Measurements from ENCODE around the gene REC8. TPM values are rescaled to one million over a fixed set of nuclear protein-coding genes. Genes with fewer than 3 reads are reported as not detected.

REC8 gene
- total and polyA plus RNA-seq, 2 of the 4 experiments (the other 2 are of a cell fraction): 0.36 to 3.5 TPM

DNA sequence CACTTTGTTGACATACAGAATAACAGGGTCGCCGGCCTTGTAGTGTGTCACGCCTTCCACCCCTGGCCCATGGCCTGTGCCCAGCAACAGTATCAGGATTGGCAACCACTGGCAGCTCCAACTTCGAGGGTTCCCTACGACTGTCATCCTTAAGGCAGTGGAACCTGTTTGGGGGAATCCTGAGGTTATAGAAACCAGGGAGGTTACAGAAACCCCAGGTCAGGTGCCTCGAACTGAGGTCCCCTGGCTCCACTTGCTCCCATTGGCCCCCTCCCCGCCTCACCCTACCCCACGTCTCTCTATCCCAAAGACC, 22.9 kb downstream of the REC8 start:
- POLR2A ChIA-PET (ENCODE audit: unreplicated experiment): interaction anchor here (1.1 kb wide), 1 partner anchor 9 kb away, joined by 3 read pairs; no protein-coding TSS in a partner anchor
- dilution Hi-C loops (cut with HindIII; ENCODE audit: low sequenced_read_pairs, unreplicated experiment): no loop called here

More for the DNA sequence above, 22.9 kb downstream of the REC8 start:
- peak overlapping the region; percentile 99 for H3K27ac ChIP-seq (ENCODE audit: insufficient read depth, low read length)
- peak overlapping the region; percentile 85 for H2AK5ac ChIP-seq (ENCODE audit: low read depth, low read length)
- H2AFZ ChIP-seq (replicated peaks; ENCODE audit: low read length, poor library complexity): peak overlapping the region; percentile 95
- no peaks in the 10 kb centered on the region for H3K9me3 ChIP-seq (ENCODE audit: control insufficient read depth, insufficient read depth, low read length)
- H3K14ac ChIP-seq (replicated peaks; ENCODE audit: low read depth, low read length): peak overlapping the region; percentile 95
- peak overlapping the region; percentile 92 to 94 for H4K8ac ChIP-seq (ENCODE audit: low read depth in 2 of 2, low read length in 2 of 2)
- H2BK15ac ChIP-seq (ENCODE audit: low read depth, low read length): no peak overlapping the region
- H3K9ac ChIP-seq (ENCODE audit: low read depth, low read length): peak overlapping the region; percentile 93
- peaks cover 19% of the 10 kb centered on the region for H3K36me3 ChIP-seq (ENCODE audit: control insufficient read depth, insufficient read depth, low read length)
- intact Hi-C loops (cut with micrococcal nuclease) (loop anchor here (1.0 to 2.0 kb wide), 2 partner anchors 47 to 102 kb away; partner anchors contain the start of gene TINF2), in situ Hi-C loops (cut with MboI; ENCODE audit: low sequenced_read_pairs) (no loop called here)
- H3K4me2 ChIP-seq (ENCODE audit: low read depth, low read length): peak overlapping the region; percentile 99
- no peak overlapping the region for H2BK20ac ChIP-seq (ENCODE audit: low read depth, low read length)
- H4K91ac ChIP-seq (ENCODE audit: insufficient read depth, low read depth, low read length): peak overlapping the region; percentile 95
- CTCF ChIA-PET: no interaction called here
- H4K5ac ChIP-seq (ENCODE audit: low read depth, low read length): peak overlapping the region; percentile 89
- BruUV-seq (replicated peaks): no TSS peak
- H4K20me1 ChIP-seq (ENCODE audit: insufficient read depth, low read length): no peaks in the 10 kb centered on the region
- H2AK9ac ChIP-seq (replicated peaks; ENCODE audit: low read depth, low read length, poor library complexity): peak overlapping the region; percentile 96
- peak overlapping the region; percentile 70; the same call in 1 of the 2 replicates for H3K23ac ChIP-seq (ENCODE audit: low read depth, low read length)
- peaks cover 8% of the 10 kb centered on the region for H3K4me1 ChIP-seq (ENCODE audit: control insufficient read depth, insufficient read depth, low read length)
- H2BK120ac ChIP-seq (ENCODE audit: low read depth, low read length): peak overlapping the region; percentile 76
- TF ChIP-seq NFE2L2 (IDR thresholded peaks at IDR 0.05; ENCODE audit: low read depth, low read length): no peak
- no peak for TF ChIP-seq USF2 (IDR thresholded peaks at IDR 0.05; ENCODE audit: low read depth, low read length)
- TF ChIP-seq CHD1 (IDR thresholded peaks at IDR 0.05; ENCODE audit: low read depth, low read length): no peak
- TF ChIP-seq BHLHE40 (IDR thresholded peaks at IDR 0.05; ENCODE audit: low read depth, low read length): no peak
- TF ChIP-seq, protein P1, sequence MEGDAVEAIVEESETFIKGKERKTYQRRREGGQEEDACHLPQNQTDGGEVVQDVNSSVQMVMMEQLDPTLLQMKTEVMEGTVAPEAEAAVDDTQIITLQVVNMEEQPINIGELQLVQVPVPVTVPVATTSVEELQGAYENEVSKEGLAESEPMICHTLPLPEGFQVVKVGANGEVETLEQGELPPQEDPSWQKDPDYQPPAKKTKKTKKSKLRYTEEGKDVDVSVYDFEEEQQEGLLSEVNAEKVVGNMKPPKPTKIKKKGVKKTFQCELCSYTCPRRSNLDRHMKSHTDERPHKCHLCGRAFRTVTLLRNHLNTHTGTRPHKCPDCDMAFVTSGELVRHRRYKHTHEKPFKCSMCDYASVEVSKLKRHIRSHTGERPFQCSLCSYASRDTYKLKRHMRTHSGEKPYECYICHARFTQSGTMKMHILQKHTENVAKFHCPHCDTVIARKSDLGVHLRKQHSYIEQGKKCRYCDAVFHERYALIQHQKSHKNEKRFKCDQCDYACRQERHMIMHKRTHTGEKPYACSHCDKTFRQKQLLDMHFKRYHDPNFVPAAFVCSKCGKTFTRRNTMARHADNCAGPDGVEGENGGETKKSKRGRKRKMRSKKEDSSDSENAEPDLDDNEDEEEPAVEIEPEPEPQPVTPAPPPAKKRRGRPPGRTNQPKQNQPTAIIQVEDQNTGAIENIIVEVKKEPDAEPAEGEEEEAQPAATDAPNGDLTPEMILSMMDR (conservative IDR thresholded peaks at IDR 0.05; ENCODE audit: low read depth, low read length): no peak
- TF ChIP-seq MAZ (IDR thresholded peaks at IDR 0.05; ENCODE audit: borderline replicate concordance, low read depth, low read length): no peak
- no peak for TF ChIP-seq RFX5 (IDR thresholded peaks at IDR 0.05; ENCODE audit: low read depth, low read length)
- peak overlapping the region; percentile 97 for H3K4ac ChIP-seq (ENCODE audit: low read depth, low read length)
- H3K9me1 ChIP-seq (ENCODE audit: insufficient read depth, low read length): peaks cover 11% of the 10 kb centered on the region; the same call in 1 of the 2 replicates
- no peak for DNase-seq
- H3K79me1 ChIP-seq (ENCODE audit: low read depth in 1 of 2, low read length in 2 of 2): peaks cover 40 to 71% of the 10 kb centered on the region in 2 experiments
- peak overlapping the region; percentile 96 for H2BK5ac ChIP-seq (ENCODE audit: low read depth, low read length, poor library complexity, severe bottlenecking)
- no peak for ATAC-seq (ENCODE audit: low read depth)
- no peaks in the 10 kb centered on the region for H3K27me3 ChIP-seq (ENCODE audit: control insufficient read depth, insufficient read depth, low read length)
- H3K56ac ChIP-seq (ENCODE audit: extremely low read depth, insufficient read depth, low read length): peak overlapping the region; percentile 84; the same call in 1 of the 2 replicates
- 0% methylated on average over 1 of the region's 8 CpGs; no CpG with 5 or more reads in 1 of the 2 experiments for WGBS, 2 experiments (ENCODE audit: extremely low coverage in 2 of 2, insufficient read length in 1 of 2)
- H3K18ac ChIP-seq (ENCODE audit: low read depth, low read length): no peak overlapping the region
- H3K4me3 ChIP-seq (ENCODE audit: insufficient read depth, low read depth, low read length): peak overlapping the region; percentile 89
